WTC11 (cell line): Measurements from ENCODE around the gene DRAXIN. TPM values are rescaled to one million over a fixed set of nuclear protein-coding genes. Genes with fewer than 3 reads are reported as not detected.

Source experiments
- ATAC-seq: fragments of 200-7000 bp; cut with Tn5 transposase; 2 replicates; pipeline ENCODE4 v1.10.0; 2021; ENCODE audit warnings: mild to moderate bottlenecking, moderate library complexity
- CTCF ChIA-PET: fragments of 300-600 bp; sonication (Branson Sonifier 250); formaldehyde crosslinking; loops from one replicate; lab custom pipeline; 2021; ENCODE audit warnings: antibody characterized with exemption; lab: Charles Lee
- POLR2A ChIA-PET: fragments of 350-600 bp; sonication (Branson Sonifier 250); formaldehyde crosslinking; loops from one replicate; lab custom pipeline; 2021; ENCODE audit warnings: antibody characterized with exemption; lab: Charles Lee
- DNase-seq: peaks from one replicate; pipeline ENCODE4 v3.0.0; 2021; ENCODE audit warnings: low spot score
- H3K27ac Mint-ChIP-seq: 2 replicates; pipeline ENCODE4 v1.8.0; 2021; ENCODE audit warnings: mixed read lengths
- H3K27me3 Mint-ChIP-seq: 2 replicates; pipeline ENCODE4 v1.8.0; 2021; ENCODE audit warnings: low read depth, mild to moderate bottlenecking, moderate library complexity, mixed read lengths
- H3K36me3 Mint-ChIP-seq: 2 replicates; pipeline ENCODE4 v1.8.0; 2021; ENCODE audit warnings: mixed read lengths
- H3K4me1 Mint-ChIP-seq: 2 replicates; pipeline ENCODE4 v1.8.0; 2022; ENCODE audit warnings: mixed read lengths
- H3K4me3 Mint-ChIP-seq: 2 replicates; pipeline ENCODE4 v1.8.0; 2021; ENCODE audit warnings: mild to moderate bottlenecking, moderate library complexity, mixed read lengths
- H3K9me3 Mint-ChIP-seq: 2 replicates; pipeline ENCODE4 v1.8.0; 2021; ENCODE audit warnings: mixed read lengths
- ARID4B ChIP-seq: sonication (generic); formaldehyde crosslinking; IDR thresholded peaks from 2 replicates; pipeline ENCODE4 v1.8.0; 2023; ENCODE audit warnings: missing genetic modification reagents, mild to moderate bottlenecking, borderline replicate concordance
- CBFB ChIP-seq: sonication (generic); formaldehyde crosslinking; IDR thresholded peaks from 2 replicates; pipeline ENCODE4 v1.8.1; 2022; ENCODE audit warnings: mild to moderate bottlenecking, low read depth, missing genetic modification reagents
- KAT7 ChIP-seq: sonication (generic); formaldehyde crosslinking; IDR thresholded peaks from 2 replicates; pipeline ENCODE4 v1.8.1; 2023; ENCODE audit warnings: missing genetic modification reagents, mild to moderate bottlenecking, borderline replicate concordance
- PRRX2 ChIP-seq: fragments of 250-450 bp; sonication (Bioruptor Pico); IDR thresholded peaks from 2 replicates; pipeline ENCODE4 v1.8.0; 2021; ENCODE audit warnings: mild to moderate bottlenecking
- RORB ChIP-seq: fragments of 250-450 bp; sonication (Bioruptor Pico); IDR thresholded peaks from 2 replicates; pipeline ENCODE4 v1.9.0; 2021; ENCODE audit warnings: mild to moderate bottlenecking
- STAT6 ChIP-seq: sonication (generic); formaldehyde crosslinking; conservative IDR thresholded peaks from 2 replicates; pipeline ENCODE4 v1.8.1; 2023; ENCODE audit warnings: mild to moderate bottlenecking, low read depth, missing genetic modification reagents, moderate library complexity
- TCF7 ChIP-seq: sonication (generic); formaldehyde crosslinking; IDR thresholded peaks from 2 replicates; pipeline ENCODE4 v1.8.0; 2022; ENCODE audit warnings: mild to moderate bottlenecking, low read depth, missing genetic modification reagents, moderate library complexity
- USF1 ChIP-seq: sonication (generic); formaldehyde crosslinking; IDR thresholded peaks from 2 replicates; pipeline ENCODE4 v1.8.0; 2022; ENCODE audit warnings: mild to moderate bottlenecking, missing genetic modification reagents
- ZNF396 ChIP-seq: fragments of 250-450 bp; sonication (Bioruptor Pico); IDR thresholded peaks from 2 replicates; pipeline ENCODE4 v1.8.0; 2021; ENCODE audit warnings: mild to moderate bottlenecking, moderate library complexity, borderline replicate concordance
- total RNA-seq: library from RNA; stranded (reverse); gene quantifications from 3 replicates; pipeline ENCODE4 v1.2.3, GENCODE V29; 2021
- TF ChIP-seq, protein P1 (sequence below): sonication (generic); formaldehyde crosslinking; IDR thresholded peaks from 2 replicates; pipeline ENCODE4 v1.8.1; 2023; ENCODE audit warnings: mild to moderate bottlenecking, missing genetic modification reagents, moderate library complexity
- TF ChIP-seq, protein P2 (sequence below): sonication (generic); formaldehyde crosslinking; IDR thresholded peaks from 2 replicates; pipeline ENCODE4 v1.8.1; 2023; ENCODE audit warnings: mild to moderate bottlenecking, moderate library complexity, missing genetic modification reagents
- TF ChIP-seq, protein P3 (sequence below): sonication (generic); formaldehyde crosslinking; IDR thresholded peaks from 2 replicates; pipeline ENCODE4 v1.8.0; 2022; ENCODE audit warnings: mild to moderate bottlenecking, missing genetic modification reagents

The DRAXIN gene
- total RNA-seq, 1 experiment from 2014 or later = 12.0 TPM

DNA sequence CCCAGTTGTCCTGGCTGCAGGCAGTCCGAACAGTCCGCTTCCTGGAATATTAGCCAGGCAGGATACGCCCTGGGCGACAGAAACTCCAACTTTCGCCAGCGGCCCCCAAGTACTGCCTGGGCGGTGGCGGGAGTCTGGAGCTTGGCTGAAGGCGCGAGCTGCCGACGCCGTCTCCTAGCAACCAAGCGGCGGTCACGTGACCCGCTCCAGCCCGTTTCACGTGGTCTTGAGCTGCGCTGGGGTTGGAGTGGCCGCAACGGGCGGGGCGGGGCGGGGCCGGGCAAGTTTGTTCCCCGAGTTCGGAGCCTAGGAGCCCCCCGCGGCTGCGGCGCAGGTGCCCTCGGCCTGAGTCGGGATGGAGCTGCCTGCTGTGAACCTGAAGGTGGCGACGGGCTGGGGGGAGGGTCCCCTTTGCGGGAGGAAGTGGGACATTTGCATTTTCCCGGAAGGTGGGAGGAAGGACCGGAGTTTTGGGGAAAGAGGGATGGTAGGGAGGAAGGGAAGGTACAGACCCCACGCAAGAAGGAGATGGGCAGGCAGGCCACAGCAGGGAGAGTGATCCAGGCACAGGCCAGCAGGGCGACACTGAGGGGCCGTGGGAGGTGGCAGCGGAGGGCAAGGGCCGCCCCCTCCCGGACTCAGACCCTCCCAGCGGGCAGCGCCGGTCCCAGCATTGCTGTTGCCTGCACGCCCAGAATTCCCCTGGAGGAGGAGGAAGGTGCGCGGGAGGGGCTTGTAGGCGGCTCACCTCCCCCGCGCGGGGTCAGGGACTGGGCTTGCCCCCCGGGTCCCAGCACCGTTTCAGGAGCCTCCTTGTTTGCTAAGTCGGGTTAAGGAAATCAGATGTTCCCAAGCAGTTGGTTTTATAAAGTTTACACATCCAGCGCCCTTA is 44.6 kb downstream of the DRAXIN start, which contains the start of gene AGTRAP (continued):
- TF ChIP-seq ARID4B (CRISPR knock-in tag) = peak; percentile 51; the same call in 1 of the 2 replicates

DNA sequence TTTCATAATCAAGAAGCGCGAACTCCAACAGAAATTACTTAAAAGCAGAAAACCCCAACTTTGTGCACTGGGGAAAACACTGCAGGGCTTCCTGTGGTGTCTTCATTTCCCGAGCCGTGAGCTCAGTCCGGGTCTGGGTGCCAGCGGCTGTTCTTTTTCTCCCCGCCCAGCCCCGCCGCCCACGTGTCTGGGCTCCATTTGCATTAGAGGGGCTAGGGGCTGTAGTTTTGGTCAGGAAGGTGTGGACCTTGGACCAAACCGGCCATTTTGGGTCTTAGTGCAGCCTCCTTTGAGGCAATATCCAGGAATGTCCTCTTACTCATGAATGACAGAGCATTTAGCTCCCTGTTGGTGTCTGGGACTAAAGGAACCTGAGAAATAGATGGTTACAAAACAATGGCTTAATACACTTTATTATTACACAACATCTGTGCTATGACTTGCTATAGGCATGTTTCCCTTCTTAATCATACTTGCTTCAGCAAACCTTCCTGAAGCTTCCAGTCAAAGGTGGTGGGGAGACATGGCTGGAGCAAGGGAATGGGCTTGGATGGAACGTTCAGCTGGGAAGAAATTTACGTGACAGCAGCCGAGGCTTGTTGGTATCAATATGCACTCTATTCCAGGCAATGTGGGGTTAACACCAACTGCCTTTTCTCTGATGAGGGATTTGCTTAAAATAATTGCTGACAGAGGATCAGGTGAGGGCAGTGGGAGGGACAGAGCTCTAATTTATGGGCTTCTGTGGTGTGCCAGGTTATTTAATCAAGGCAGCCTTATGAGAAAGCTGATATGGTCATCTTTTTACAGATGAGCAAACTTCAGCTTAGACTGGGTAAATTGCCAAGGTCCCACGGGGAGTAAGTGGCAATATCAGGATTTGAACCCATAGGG is 45.5 kb downstream of the DRAXIN start:
- ChIA-PET CTCF (interaction anchor here (0.6 to 3.8 kb wide), 14 partner anchors 12 to 165 kb away, joined by 3 to 19 read pairs (median 8); partner anchors contain the start of genes FBXO2, FBXO6 and MAD2L2), POLR2A (interaction anchor here (0.8 to 1.5 kb wide), 3 partner anchors 38 to 66 kb away, joined by 3 to 4 read pairs (median 3); no protein-coding TSS in a partner anchor)
- Mint-ChIP-seq H3K27ac (peak overlapping the region; percentile 93), H3K4me3 (peak overlapping the region; percentile 94), H3K27me3 (no peaks in the 10 kb centered on the region; the same call in 1 of the 2 replicates), H3K36me3 (no peaks in the 10 kb centered on the region; the same call in 1 of the 2 replicates), H3K4me1 (peaks cover 39% of the 10 kb centered on the region), H3K9me3 (no peaks in the 10 kb centered on the region)
- peak; percentile 49 for ATAC-seq
- peak; percentile 46 for DNase-seq
- TF ChIP-seq, protein P1, sequence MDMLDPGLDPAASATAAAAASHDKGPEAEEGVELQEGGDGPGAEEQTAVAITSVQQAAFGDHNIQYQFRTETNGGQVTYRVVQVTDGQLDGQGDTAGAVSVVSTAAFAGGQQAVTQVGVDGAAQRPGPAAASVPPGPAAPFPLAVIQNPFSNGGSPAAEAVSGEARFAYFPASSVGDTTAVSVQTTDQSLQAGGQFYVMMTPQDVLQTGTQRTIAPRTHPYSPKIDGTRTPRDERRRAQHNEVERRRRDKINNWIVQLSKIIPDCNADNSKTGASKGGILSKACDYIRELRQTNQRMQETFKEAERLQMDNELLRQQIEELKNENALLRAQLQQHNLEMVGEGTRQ (CRISPR knock-in tag) = peak; percentile 80
- TF ChIP-seq, protein P2, sequence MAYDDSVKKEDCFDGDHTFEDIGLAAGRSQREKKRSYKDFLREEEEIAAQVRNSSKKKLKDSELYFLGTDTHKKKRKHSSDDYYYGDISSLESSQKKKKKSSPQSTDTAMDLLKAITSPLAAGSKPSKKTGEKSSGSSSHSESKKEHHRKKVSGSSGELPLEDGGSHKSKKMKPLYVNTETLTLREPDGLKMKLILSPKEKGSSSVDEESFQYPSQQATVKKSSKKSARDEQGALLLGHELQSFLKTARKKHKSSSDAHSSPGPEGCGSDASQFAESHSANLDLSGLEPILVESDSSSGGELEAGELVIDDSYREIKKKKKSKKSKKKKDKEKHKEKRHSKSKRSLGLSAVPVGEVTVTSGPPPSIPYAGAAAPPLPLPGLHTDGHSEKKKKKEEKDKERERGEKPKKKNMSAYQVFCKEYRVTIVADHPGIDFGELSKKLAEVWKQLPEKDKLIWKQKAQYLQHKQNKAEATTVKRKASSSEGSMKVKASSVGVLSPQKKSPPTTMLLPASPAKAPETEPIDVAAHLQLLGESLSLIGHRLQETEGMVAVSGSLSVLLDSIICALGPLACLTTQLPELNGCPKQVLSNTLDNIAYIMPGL = no peak
- TF ChIP-seq RORB (CRISPR knock-in tag) = no peak
- TF ChIP-seq USF1 (CRISPR knock-in tag) = peak; percentile 85; the same call in 1 of the 2 replicates
- TF ChIP-seq PRRX2 (CRISPR knock-in tag) = no peak
- no peak for TF ChIP-seq ZNF396 (CRISPR knock-in tag)
- TF ChIP-seq KAT7 (CRISPR knock-in tag) = no peak

- Mint-ChIP-seq H3K4me1 (peaks cover 33% of the 10 kb centered on the region), H3K27ac (no peak overlapping the region), H3K4me3 (no peak overlapping the region), H3K36me3 (no peaks in the 10 kb centered on the region; the same call in 1 of the 2 replicates), H3K9me3 (no peaks in the 10 kb centered on the region), H3K27me3 (no peaks in the 10 kb centered on the region; the same call in 1 of the 2 replicates)
- POLR2A ChIA-PET = no interaction called here
- CTCF ChIA-PET = interaction anchor here (0.8 to 3.8 kb wide), 7 partner anchors 30 to 166 kb away, joined by 3 to 17 read pairs (median 9); partner anchors contain the start of gene FBXO6
- ATAC-seq (no peak), DNase-seq (no peak)
- TF ChIP-seq USF1 (CRISPR knock-in tag) = no peak
- TF ChIP-seq, protein P3, sequence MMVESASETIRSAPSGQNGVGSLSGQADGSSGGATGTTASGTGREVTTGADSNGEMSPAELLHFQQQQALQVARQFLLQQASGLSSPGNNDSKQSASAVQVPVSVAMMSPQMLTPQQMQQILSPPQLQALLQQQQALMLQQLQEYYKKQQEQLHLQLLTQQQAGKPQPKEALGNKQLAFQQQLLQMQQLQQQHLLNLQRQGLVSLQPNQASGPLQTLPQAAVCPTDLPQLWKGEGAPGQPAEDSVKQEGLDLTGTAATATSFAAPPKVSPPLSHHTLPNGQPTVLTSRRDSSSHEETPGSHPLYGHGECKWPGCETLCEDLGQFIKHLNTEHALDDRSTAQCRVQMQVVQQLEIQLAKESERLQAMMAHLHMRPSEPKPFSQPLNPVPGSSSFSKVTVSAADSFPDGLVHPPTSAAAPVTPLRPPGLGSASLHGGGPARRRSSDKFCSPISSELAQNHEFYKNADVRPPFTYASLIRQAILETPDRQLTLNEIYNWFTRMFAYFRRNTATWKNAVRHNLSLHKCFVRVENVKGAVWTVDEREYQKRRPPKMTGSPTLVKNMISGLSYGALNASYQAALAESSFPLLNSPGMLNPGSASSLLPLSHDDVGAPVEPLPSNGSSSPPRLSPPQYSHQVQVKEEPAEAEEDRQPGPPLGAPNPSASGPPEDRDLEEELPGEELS (CRISPR knock-in tag) = no peak
- no peak for TF ChIP-seq STAT6 (CRISPR knock-in tag)
- TF ChIP-seq ZNF396 (CRISPR knock-in tag) = no peak
- TF ChIP-seq TCF7 (CRISPR knock-in tag) = no peak
- no peak for TF ChIP-seq CBFB (CRISPR knock-in tag)
These were observed 46.6 kb downstream of the DRAXIN start for GRCh38 chr1:11738096-11738495.
